NCI-H1694 treated with DMSO at 0.1 percent for 48 hours (cell line): ENCODE measurements around the gene ABCD3.
"Not testable (repeated sequence)": the region's sequence is repeated elsewhere in the genome, so short reads cannot be mapped to it uniquely, and the experiment has no call there.

Experiments
- DNase-seq: peaks from one replicate; lab custom pipeline; 2025; lab: John Stamatoyannopoulos, UW

The ABCD3 gene

GRCh38 chr1:94416901-94417727, 1.1 kb upstream of the ABCD3 start:
- DNase-seq: no peak

GRCh38 chr1:94417728-94417977, 536 bp upstream of the ABCD3 start:
- no peak for DNase-seq

GRCh38 chr1:94418664-94419655, 771 bp downstream of the ABCD3 start:
- DNase-seq: peak; percentile 22

GRCh38 chr1:94422115-94422820, 4.1 kb downstream of the ABCD3 start:
- DNase-seq: no peak

GRCh38 chr1:94425821-94426484, 7.8 kb downstream of the ABCD3 start:
- no peak for DNase-seq

- DNase-seq: not testable (repeated sequence)
These were observed 8.3 kb downstream of the ABCD3 start for GRCh38 chr1:94426485-94426870.

GRCh38 chr1:94428441-94428840, 10.3 kb downstream of the ABCD3 start:
- no peak for DNase-seq

- DNase-seq: not testable (repeated sequence)
These were observed 10.8 kb downstream of the ABCD3 start for GRCh38 chr1:94428927-94429528.

GRCh38 chr1:94430066-94430465, 11.9 kb downstream of the ABCD3 start:
- not testable (repeated sequence) for DNase-seq

- DNase-seq: no peak
These were observed 15.7 kb downstream of the ABCD3 start for GRCh38 chr1:94433866-94434265.

GRCh38 chr1:94434365-94435045, 16.3 kb downstream of the ABCD3 start:
- DNase-seq: no peak

- DNase-seq: no peak
These were observed 20.6 kb downstream of the ABCD3 start for GRCh38 chr1:94438692-94439276.

GRCh38 chr1:94440088-94440487, 21.9 kb downstream of the ABCD3 start:
- DNase-seq: no peak

GRCh38 chr1:94443067-94443466, 24.9 kb downstream of the ABCD3 start:
- DNase-seq: not testable (repeated sequence)

- not testable (repeated sequence) for DNase-seq
These were observed 26.6 kb downstream of the ABCD3 start for GRCh38 chr1:94444819-94445218.

GRCh38 chr1:94445733-94446132, 27.5 kb downstream of the ABCD3 start:
- DNase-seq: not testable (repeated sequence)

- not testable (repeated sequence) for DNase-seq
These were observed 28.0 kb downstream of the ABCD3 start for GRCh38 chr1:94446177-94446576.

GRCh38 chr1:94448741-94449140, 30.6 kb downstream of the ABCD3 start:
- not testable (repeated sequence) for DNase-seq

- DNase-seq: no peak
These were observed 38.5 kb downstream of the ABCD3 start for GRCh38 chr1:94456736-94457135.

GRCh38 chr1:94462606-94463005, 44.4 kb downstream of the ABCD3 start:
- DNase-seq: no peak
